ENCODE measurements around the gene NPHP4. TPM values are rescaled to one million over a fixed set of nuclear protein-coding genes. Genes with fewer than 3 reads are reported as not detected.

Gene NPHP4
- total and polyA plus RNA-seq, 2 donors (not counting 3 experiments of a cell fraction or from before 2014, with no cell fraction given) = 4.4 to 11.7 TPM

GRCh38 chr1:5857508-5858090 lies 134.6 kb downstream of the NPHP4 start:
- no peak overlapping the region for H3K9ac ChIP-seq (replicated peaks; ENCODE audit: extremely low read depth, insufficient read depth, low read length)
- no peaks in the 10 kb centered on the region for H3K9me3 ChIP-seq (replicated peaks; ENCODE audit: control insufficient read depth, insufficient read depth, low read length)
- no peaks in the 10 kb centered on the region for H3K79me2 ChIP-seq (ENCODE audit: control insufficient read depth, insufficient read depth, low read length)
- ChIA-PET POLR2A (no interaction called here), CTCF (interaction anchor here (0.6 kb wide), 1 partner anchor 1400 kb away, joined by 4 read pairs; no protein-coding TSS in a partner anchor)
- no peak overlapping the region for H3K27ac ChIP-seq (ENCODE audit: insufficient read depth, low read depth, low read length)
- no peaks in the 10 kb centered on the region for H3K4me1 ChIP-seq (ENCODE audit: control insufficient read depth, extremely low read depth, insufficient read depth, low read length)
- H3K27me3 ChIP-seq (ENCODE audit: control insufficient read depth in 2 of 2, insufficient read depth in 2 of 2, low read length in 2 of 2) = no peaks in the 10 kb centered on the region
- FAIRE-seq (no peak), DNase-seq (ENCODE audit: low read depth, low spot score) (no peak)
- H3K4me2 ChIP-seq (ENCODE audit: insufficient read depth, low read length) = no peak overlapping the region
- dilution Hi-C loops (cut with MboI; ENCODE audit: extremely low pct_ligation_motif_present, low sequenced_read_pairs) = no loop called here
- TF ChIP-seq POLR2AphosphoS5 (IDR thresholded peaks at IDR 0.05; ENCODE audit: insufficient read depth, low read depth, low read length) = no peak
- no peak for TF ChIP-seq GATA2 (IDR thresholded peaks at IDR 0.05; ENCODE audit: insufficient read depth, insufficient read length, low read depth, low read length)
- no peak for TF ChIP-seq EZH2 (IDR thresholded peaks at IDR 0.05; ENCODE audit: borderline replicate concordance, low read depth, low read length, severe bottlenecking)
- TF ChIP-seq MAX (IDR thresholded peaks at IDR 0.05; ENCODE audit: insufficient read depth, insufficient read length) = no peak
- no peak for TF ChIP-seq CTCF (IDR thresholded peaks at IDR 0.05; ENCODE audit: extremely low read depth in 1 of 2, insufficient read depth in 1 of 2, low read depth in 1 of 2, low read length in 2 of 2)
- TF ChIP-seq MYC (IDR thresholded peaks at IDR 0.05; ENCODE audit: low read depth, low read length) = no peak
- TF ChIP-seq FOS (IDR thresholded peaks at IDR 0.05; ENCODE audit: borderline replicate concordance, insufficient read depth, low read length) = no peak
- no peak overlapping the region for H3K4me3 ChIP-seq (replicated peaks in 1 of 3; ENCODE audit: insufficient read depth in 1 of 3, low read depth in 1 of 3, low read length in 3 of 3)
- no peaks in the 10 kb centered on the region for H3K9me1 ChIP-seq (replicated peaks; ENCODE audit: control insufficient read depth, extremely low read depth, insufficient read depth, low read length)
- H3K36me3 ChIP-seq (ENCODE audit: control insufficient read depth in 2 of 2, extremely low read depth in 1 of 2, insufficient read depth in 2 of 2, low read length in 2 of 2) = no peaks in the 10 kb centered on the region
- no peaks in the 10 kb centered on the region for H4K20me1 ChIP-seq (replicated peaks; ENCODE audit: control insufficient read depth, extremely low read depth, insufficient read depth, low read length)
- no TSS peak for BruUV-seq (replicated peaks)
- H2AFZ ChIP-seq (ENCODE audit: low read depth, low read length) = no peak overlapping the region
- intact Hi-C loops (cut with micrococcal nuclease) = no loop called here

Data from endothelial cell of umbilical vein (primary cell).